ENCODE measurements around the gene HECW1.

Gene HECW1

GRCh38 chr7:43298617-43299016 is 186.2 kb downstream of the HECW1 start:
- no peak overlapping the region for H3K4me3 ChIP-seq (ENCODE audit: low read depth in 1 of 2, low read length in 1 of 2)
- H3K4me1 ChIP-seq (ENCODE audit: control insufficient read depth in 1 of 2, insufficient read depth in 1 of 2, low read depth in 1 of 2, low read length in 1 of 2): no peaks in the 10 kb centered on the region
- no peaks in the 10 kb centered on the region for H3K36me3 ChIP-seq
- H3K27me3 ChIP-seq: peaks cover 21% of the 10 kb centered on the region
- H3K27ac ChIP-seq: no peak overlapping the region
- H3K9me3 ChIP-seq: no peaks in the 10 kb centered on the region
- TF ChIP-seq, protein P1, sequence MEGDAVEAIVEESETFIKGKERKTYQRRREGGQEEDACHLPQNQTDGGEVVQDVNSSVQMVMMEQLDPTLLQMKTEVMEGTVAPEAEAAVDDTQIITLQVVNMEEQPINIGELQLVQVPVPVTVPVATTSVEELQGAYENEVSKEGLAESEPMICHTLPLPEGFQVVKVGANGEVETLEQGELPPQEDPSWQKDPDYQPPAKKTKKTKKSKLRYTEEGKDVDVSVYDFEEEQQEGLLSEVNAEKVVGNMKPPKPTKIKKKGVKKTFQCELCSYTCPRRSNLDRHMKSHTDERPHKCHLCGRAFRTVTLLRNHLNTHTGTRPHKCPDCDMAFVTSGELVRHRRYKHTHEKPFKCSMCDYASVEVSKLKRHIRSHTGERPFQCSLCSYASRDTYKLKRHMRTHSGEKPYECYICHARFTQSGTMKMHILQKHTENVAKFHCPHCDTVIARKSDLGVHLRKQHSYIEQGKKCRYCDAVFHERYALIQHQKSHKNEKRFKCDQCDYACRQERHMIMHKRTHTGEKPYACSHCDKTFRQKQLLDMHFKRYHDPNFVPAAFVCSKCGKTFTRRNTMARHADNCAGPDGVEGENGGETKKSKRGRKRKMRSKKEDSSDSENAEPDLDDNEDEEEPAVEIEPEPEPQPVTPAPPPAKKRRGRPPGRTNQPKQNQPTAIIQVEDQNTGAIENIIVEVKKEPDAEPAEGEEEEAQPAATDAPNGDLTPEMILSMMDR (IDR thresholded peaks at IDR 0.05): no peak

DNA sequence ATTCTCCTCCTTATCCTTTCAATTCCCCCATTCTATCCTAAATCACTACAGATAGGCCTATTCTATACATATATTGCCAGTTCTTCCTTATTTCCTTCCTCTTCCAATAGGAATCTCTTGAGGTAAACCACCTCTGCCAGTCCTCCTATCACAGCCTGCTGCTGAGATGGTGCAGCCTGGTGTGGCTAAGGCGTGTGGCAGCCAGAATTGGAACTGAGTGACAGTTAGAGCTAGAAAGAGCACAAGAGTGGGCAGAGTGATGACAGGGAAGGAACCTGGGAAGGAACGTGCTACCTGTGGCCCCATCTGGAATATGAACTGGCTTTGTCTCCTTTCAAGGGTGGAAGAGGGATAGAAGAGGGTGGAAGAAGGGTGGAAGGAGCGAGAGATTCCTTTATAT is 187.7 kb downstream of the HECW1 start:
- H3K4me1 ChIP-seq (ENCODE audit: control insufficient read depth in 1 of 2, insufficient read depth in 1 of 2, low read depth in 1 of 2, low read length in 1 of 2): no peaks in the 10 kb centered on the region
- H3K4me3 ChIP-seq (ENCODE audit: low read depth in 1 of 2, low read length in 1 of 2): no peak overlapping the region
- H3K27me3 ChIP-seq: peaks cover 15% of the 10 kb centered on the region
- TF ChIP-seq, protein P1 (IDR thresholded peaks at IDR 0.05): no peak
- no peak overlapping the region for H3K27ac ChIP-seq
- H3K36me3 ChIP-seq: no peaks in the 10 kb centered on the region
- H3K9me3 ChIP-seq: no peaks in the 10 kb centered on the region

DNA sequence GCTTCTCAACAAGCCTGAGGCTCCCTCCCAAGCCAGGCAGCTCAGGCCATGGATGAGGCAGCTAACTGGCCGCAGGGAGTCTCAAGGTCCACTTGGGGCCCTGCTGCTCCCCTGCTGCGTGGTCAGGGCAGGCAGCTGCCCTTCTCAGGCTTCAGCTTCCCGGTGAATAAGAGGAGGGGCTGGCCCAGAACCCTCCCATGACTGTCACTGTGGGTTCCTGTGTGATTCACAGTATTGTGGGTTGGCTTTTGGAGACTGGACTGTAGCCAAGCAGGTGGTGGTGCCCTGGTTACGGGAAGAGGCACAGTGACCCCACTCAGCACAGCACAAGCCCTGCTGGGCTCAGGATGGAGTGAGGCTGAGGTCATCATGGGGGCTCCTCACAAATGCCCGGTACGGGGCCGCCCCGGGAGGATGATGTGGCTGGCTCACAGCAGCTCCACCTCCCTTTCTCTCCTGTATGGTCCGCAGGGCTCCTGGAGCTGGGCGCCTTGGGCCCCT is 189.8 kb downstream of the HECW1 start:
- H3K36me3 ChIP-seq: no peaks in the 10 kb centered on the region
- peaks cover 15% of the 10 kb centered on the region for H3K27me3 ChIP-seq
- H3K27ac ChIP-seq: no peak overlapping the region
- TF ChIP-seq, protein P1 (IDR thresholded peaks at IDR 0.05): no peak
- no peaks in the 10 kb centered on the region for H3K4me1 ChIP-seq (ENCODE audit: control insufficient read depth in 1 of 2, insufficient read depth in 1 of 2, low read depth in 1 of 2, low read length in 1 of 2)
- no peaks in the 10 kb centered on the region for H3K9me3 ChIP-seq
- no peak overlapping the region for H3K4me3 ChIP-seq (ENCODE audit: low read depth in 1 of 2, low read length in 1 of 2)

DNA sequence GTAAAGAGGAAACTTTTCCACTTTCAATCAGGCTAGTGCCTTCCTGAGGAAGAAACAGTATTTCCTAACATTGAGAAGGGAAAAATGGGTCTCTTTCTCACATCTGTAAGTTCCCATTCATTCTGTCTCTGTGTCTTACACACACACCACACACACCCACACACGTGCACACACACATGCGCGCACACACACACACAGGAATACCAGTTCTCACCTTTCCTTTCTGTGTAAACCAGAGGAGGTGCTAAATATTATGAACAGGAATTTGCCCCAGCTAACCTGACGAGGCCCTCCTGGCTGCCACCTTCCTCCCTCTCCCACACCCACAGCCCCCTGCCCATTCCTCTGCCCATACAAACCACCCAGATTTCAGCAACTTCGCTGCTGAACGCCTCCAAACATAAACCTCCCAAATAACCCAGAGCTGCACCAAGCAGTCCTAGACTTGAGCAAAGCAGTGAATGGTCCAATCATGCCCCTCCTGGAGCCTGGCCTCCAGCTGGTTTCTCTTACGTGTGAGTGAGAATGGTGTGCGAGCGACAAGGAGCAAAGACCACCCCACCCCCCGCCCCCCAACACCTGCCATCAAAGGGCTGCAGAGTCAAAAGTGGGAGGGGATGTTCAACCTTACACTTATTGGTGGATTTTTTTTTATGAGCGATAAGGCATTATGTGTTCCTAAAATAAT is 190.5 kb downstream of the HECW1 start:
- Histone ChIP-seq H3K4me1 (ENCODE audit: control insufficient read depth in 1 of 2, insufficient read depth in 1 of 2, low read depth in 1 of 2, low read length in 1 of 2) (no peaks in the 10 kb centered on the region), H3K27ac (no peak overlapping the region)

GRCh38 chr7:43303740-43304241 is 191.3 kb downstream of the HECW1 start:
- no peaks in the 10 kb centered on the region for H3K36me3 ChIP-seq
- H3K27ac ChIP-seq: no peak overlapping the region
- TF ChIP-seq, protein P1 (IDR thresholded peaks at IDR 0.05): no peak
- H3K27me3 ChIP-seq: peaks cover 15% of the 10 kb centered on the region
- H3K4me1 ChIP-seq (ENCODE audit: control insufficient read depth in 1 of 2, insufficient read depth in 1 of 2, low read depth in 1 of 2, low read length in 1 of 2): no peaks in the 10 kb centered on the region
- H3K4me3 ChIP-seq (ENCODE audit: low read depth in 1 of 2, low read length in 1 of 2): no peak overlapping the region
- H3K9me3 ChIP-seq: no peaks in the 10 kb centered on the region

More for the DNA sequence above, 190.5 kb downstream of the HECW1 start:
- Histone ChIP-seq H3K9me3 (no peaks in the 10 kb centered on the region), H3K27me3 (peaks cover 15% of the 10 kb centered on the region), H3K4me3 (ENCODE audit: low read depth in 1 of 2, low read length in 1 of 2) (no peak overlapping the region), H3K36me3 (no peaks in the 10 kb centered on the region)
- TF ChIP-seq, protein P1 (IDR thresholded peaks at IDR 0.05): no peak
